Stimulated activated CD4-positive, alpha-beta T cell treated with anti-CD3 and anti-CD28 coated beads, Interleukin-4, amount 100 ng/mL, for 24 hours (primary cell): ENCODE results near the gene BMERB1.

ENCODE experiments used
- DNase-seq: peaks from one replicate; pipeline ENCODE4 v3.0.0-alpha.2; 2020

BMERB1 gene

GRCh38 chr16:15506441-15506840 lies 72.1 kb downstream of the BMERB1 start:
- no peak for DNase-seq

GRCh38 chr16:15507301-15507958 lies 73.0 kb downstream of the BMERB1 start:
- DNase-seq: no peak

DNA sequence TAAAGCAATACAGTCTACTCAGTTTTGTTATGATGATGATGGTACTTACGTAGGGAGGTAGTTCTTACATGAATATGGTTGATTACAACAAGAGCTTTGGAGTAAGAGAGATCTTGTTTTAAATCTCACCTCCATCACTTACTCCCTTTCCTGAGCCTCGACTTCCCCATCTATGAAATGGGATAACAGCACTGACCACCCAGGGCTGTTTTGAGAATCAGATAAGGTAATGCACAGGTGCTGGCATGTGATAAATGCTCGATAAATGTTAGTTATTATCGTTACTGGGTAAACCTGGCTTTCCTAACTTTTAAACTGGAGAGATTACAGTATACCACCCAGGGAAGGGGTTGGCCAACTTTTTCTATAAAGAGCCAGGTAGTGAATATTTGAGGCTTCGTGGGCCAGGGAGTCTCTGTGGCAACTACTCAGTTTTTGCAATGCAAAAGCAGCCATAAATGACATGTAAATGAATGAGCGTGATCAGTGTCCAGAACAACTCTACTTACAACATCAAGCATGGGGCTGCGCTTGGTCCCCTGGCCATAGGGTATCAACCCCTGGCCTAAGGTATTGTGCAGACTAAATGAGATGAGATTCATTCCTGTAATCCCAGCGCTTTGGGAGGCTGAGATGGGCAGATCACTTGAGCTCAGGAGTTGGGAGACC lies 73.7 kb downstream of the BMERB1 start:
- DNase-seq: no peak

DNA sequence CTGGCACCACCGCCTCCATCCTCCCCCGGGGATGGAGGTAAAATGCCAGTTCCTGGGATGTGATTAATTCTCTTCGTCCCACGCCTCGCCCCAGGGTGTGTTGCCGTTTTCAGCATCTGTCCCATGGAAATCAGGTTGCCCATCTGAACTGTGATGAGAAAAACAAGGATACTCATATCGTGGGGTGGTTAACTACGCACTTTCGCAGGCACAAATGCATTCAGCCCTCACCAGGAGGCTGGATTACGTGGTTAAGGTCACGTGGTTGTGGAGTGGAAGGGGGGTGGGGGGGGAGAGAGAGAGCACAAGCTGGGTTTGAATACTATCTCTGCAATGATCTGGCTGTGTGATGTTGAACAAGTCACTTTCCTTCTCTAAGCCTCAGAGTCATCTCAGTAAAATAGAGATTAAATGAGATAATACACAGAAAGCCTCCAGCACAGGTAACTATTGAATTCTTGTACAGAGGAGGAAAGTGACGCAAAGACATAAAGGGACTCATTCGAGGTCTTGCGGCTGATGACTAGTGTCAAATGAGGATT lies 74.7 kb downstream of the BMERB1 start:
- peak; percentile 38 for DNase-seq

- peak; percentile 41 for DNase-seq
Observed at GRCh38 chr16:15509593-15510535, 75.5 kb downstream of the BMERB1 start.

DNA sequence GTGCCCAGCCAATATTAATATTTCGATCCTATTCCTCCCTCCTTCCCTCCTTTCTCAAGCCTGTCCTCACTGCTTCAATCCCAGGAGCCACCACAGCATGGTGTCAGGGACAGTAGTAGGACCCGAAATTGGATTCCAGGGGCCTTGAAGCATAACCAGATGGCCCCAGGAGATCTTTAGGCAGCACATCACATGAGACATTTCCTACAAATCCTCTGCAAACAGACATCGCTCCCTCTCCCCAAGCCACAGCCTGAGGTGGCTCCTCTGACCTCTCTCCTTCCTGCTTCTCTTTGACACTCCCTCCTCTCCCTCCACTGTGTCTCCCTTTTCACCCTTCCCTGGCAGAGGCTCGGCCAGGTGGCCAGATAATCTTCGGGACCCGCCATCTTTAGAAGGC lies 76.6 kb downstream of the BMERB1 start:
- no peak for DNase-seq

GRCh38 chr16:15511759-15512487 lies 77.5 kb downstream of the BMERB1 start:
- no peak for DNase-seq

- DNase-seq: no peak
Observed at GRCh38 chr16:15513156-15513555, 78.8 kb downstream of the BMERB1 start.

DNA sequence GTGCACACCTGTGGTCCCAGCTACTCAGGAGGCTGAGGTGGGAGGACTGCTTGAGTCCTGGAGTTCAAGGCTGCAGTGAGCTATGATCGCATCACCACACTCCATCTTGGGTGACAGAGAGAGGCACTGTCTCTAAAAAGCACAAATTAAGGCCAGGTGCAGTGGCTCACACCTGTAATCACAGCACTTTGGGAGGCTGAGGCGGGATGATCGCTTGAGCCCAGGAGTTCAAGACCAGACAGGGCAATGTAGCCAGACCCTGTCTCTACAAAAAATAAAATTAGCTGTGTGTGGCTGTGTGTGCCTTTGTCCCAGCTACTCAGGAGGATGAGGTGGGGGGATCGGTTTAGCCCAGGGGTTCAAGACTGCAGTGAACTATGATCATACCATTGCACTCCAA lies 81.6 kb downstream of the BMERB1 start:
- DNase-seq: no peak

DNA sequence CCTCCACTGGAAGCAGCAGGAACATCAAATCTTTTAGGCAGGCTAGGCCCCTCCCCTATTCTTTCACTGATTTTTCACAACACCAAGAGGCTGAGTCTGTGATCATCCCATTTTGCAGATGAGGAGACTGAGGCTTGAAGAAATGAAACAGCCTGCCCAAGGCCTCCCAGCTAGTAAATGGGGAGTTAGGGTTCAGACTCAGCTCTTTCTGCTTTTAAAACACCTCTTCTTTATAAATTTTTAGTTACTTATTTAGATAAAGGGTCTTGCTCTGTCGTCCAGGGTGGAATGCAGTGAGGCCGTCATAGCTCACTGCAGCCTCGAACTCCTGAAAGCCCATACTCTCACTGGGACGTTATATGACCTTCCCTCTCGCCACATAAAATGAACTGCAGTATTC lies 82.2 kb downstream of the BMERB1 start:
- no peak for DNase-seq

- no peak for DNase-seq
Observed at GRCh38 chr16:15517743-15518377, 83.5 kb downstream of the BMERB1 start.

GRCh38 chr16:15518381-15519351 lies 84.3 kb downstream of the BMERB1 start:
- DNase-seq: no peak

DNA sequence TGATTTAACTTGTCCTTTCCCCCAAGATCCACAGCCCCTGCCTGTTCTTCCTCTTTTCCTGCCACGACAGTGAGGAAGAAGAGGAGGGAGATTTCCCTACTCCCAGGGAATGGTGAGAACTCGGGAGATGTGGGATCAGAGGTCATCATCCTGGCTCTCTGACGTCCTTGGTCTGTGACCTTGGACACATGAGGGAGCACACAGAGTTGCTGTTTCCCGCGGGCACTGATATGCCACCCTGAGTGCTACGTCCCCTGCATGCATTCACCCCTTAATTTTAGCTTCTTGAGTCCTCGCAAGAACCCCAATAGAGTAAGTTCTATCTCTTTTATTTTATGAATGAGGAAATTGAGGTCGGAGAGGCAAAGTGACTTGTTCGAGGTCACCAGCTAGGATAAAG lies 85.4 kb downstream of the BMERB1 start:
- no peak for DNase-seq

GRCh38 chr16:15521390-15521757 lies 87.0 kb downstream of the BMERB1 start:
- no peak for DNase-seq

GRCh38 chr16:15521758-15522509 lies 87.5 kb downstream of the BMERB1 start:
- DNase-seq: no peak

DNA sequence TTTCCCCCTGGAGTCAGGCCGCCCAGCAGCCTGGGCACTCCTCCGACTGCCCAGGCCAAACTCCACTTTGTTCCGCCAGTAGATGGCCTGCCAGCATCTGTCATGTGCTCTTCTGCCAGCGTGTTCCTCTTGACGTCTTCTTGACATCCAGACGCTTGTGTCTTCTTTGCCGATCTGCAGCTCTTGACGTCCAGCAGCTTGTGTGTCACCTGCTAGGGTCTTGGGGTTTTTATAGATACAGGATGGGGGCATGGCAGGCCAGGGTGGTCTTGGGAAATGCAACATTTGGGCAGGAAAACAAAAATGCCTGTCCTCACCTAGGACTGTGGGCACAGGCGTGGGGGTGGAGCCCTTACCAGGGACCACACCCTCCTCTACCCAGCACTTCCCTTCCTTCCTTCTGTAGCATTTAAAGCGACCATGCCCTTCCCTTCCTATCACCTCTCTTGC lies 88.7 kb downstream of the BMERB1 start:
- no peak for DNase-seq

DNA sequence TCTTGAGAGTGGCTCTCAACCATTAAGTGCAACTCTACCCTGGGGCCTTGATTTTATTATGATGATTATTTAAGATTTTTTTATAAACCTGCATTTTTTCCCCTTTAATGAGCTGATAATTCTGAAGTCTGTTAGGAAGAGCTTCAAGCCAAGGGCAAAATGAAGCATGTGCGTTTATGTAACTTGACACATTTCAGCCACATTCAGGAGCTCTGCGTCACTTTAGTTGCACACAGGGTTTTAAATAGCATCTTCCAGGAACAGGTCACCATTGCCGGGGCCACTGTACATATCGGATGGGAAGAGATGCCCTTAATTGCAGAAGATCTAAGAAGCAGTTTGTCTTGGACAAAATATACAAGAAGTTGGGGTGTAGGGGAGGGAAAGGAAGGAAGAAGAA lies 89.6 kb downstream of the BMERB1 start:
- no peak for DNase-seq

DNA sequence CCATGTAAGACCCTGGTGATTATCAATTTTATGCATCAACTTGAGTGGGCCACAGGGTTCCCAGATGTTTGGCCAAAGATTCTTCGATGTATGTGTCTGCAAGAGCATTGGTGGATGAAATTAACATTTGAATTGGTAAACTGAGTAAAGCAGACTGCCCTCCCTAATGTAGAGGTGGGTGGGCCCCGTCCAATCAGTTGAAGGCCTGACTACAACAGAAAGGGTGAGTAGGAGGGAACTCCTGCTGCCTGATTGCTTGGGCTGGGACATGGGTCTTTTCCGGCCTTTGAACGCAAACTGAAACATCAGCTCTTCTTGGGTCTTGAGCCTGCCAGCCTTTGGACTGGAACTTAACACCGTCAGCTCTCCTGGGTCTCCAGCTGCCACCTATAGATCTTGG lies 90.6 kb downstream of the BMERB1 start:
- DNase-seq: no peak

DNA sequence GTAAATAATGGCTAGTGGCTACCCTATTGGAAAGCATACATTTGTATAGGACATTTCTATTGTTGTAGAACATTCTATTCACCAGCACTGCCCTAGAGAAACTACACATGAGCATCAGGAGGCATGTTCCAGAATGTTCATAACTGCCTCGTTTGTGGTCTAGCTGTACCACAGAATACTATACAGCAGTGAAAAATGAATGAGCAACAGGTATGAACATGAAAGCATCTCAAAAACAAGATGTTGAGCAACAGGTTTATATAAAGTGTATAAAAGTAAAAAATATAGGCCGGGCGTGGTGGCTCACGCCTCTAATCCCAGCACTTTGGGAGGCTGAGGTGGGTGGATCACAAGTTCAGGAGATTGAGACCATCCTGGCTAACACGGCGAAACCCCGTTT lies 91.7 kb downstream of the BMERB1 start:
- DNase-seq: no peak

DNA sequence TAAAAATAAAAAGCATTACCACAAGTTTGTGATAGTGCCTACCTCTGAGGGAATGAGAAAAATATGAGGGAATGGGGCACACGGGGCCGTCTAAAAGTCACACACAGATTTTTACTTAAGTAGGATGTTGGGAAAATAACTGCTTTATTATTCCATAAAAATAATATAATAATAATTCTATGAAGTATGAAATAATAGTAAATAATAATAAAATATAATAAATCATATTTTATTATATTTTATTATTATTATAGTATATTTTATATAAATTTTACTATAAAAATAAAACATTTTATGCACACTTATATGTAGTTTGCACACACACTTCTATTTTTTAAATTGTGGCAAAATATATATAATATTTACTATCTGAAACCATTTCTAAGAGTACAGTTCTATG lies 92.3 kb downstream of the BMERB1 start:
- DNase-seq: no peak
